Measurements from ENCODE around the gene CSF2RB.

The CSF2RB gene

GRCh38 chr22:36897611-36898010 lies 15.8 kb upstream of the CSF2RB start:
- Histone ChIP-seq H3K9ac (ENCODE audit: low read depth, low read length, poor library complexity, severe bottlenecking) (no peak overlapping the region), H3K27me3 (ENCODE audit: insufficient read depth, low read length, poor library complexity, severe bottlenecking) (no peaks in the 10 kb centered on the region)
- TF ChIP-seq EZH2phosphoT487 (IDR thresholded peaks at IDR 0.05; ENCODE audit: borderline replicate concordance) (no peak), CTCF (conservative IDR thresholded peaks at IDR 0.05; ENCODE audit: low read length) (no peak)

GRCh38 chr22:36898690-36899089 lies 14.7 kb upstream of the CSF2RB start:
- Histone ChIP-seq H3K79me2 (ENCODE audit: insufficient read depth, low read length) (no peaks in the 10 kb centered on the region), H3K4me2 (ENCODE audit: low read depth, low read length, poor library complexity, severe bottlenecking) (no peak overlapping the region), H3K27me3 (ENCODE audit: insufficient read depth, low read length, poor library complexity, severe bottlenecking) (no peaks in the 10 kb centered on the region), H3K4me1 (ENCODE audit: insufficient read depth, low read length, poor library complexity, severe bottlenecking) (no peaks in the 10 kb centered on the region), H3F3A (ENCODE audit: low read depth) (no peaks in the 10 kb centered on the region), H3K36me3 (ENCODE audit: insufficient read depth, low read length) (no peaks in the 10 kb centered on the region), H3K9me2 (replicated peaks; ENCODE audit: low read depth, low read length) (no peaks in the 10 kb centered on the region), H3K4me3 (ENCODE audit: low read length, poor library complexity, severe bottlenecking) (no peak overlapping the region), H2AFZ (ENCODE audit: low read length) (no peak overlapping the region), H3K9me3 (ENCODE audit: insufficient read depth, low read depth, low read length) (no peaks in the 10 kb centered on the region), H4K20me1 (ENCODE audit: insufficient read depth, low read length, poor library complexity, severe bottlenecking) (no peaks in the 10 kb centered on the region), H3K9ac (ENCODE audit: low read depth, low read length, poor library complexity, severe bottlenecking) (no peak overlapping the region)
- no peak for TF ChIP-seq EZH2phosphoT487 (IDR thresholded peaks at IDR 0.05; ENCODE audit: borderline replicate concordance)
- TF ChIP-seq CTCF (conservative IDR thresholded peaks at IDR 0.05; ENCODE audit: low read length), result no peak

More at GRCh38 chr22:36897611-36898010, 15.8 kb upstream of the CSF2RB start:
- H3K79me2 ChIP-seq (ENCODE audit: insufficient read depth, low read length), result no peaks in the 10 kb centered on the region
- no peaks in the 10 kb centered on the region for H3K9me2 ChIP-seq (replicated peaks; ENCODE audit: low read depth, low read length)
- no peak overlapping the region for H2AFZ ChIP-seq (ENCODE audit: low read length)
- no peaks in the 10 kb centered on the region for H3K4me1 ChIP-seq (ENCODE audit: insufficient read depth, low read length, poor library complexity, severe bottlenecking)
- H3K4me3 ChIP-seq (ENCODE audit: low read length, poor library complexity, severe bottlenecking), result no peak overlapping the region
- H3K36me3 ChIP-seq (ENCODE audit: insufficient read depth, low read length), result no peaks in the 10 kb centered on the region
- H3K9me3 ChIP-seq (ENCODE audit: insufficient read depth, low read depth, low read length), result no peaks in the 10 kb centered on the region
- H3F3A ChIP-seq (ENCODE audit: low read depth), result no peaks in the 10 kb centered on the region
- H4K20me1 ChIP-seq (ENCODE audit: insufficient read depth, low read length, poor library complexity, severe bottlenecking), result no peaks in the 10 kb centered on the region
- no peak overlapping the region for H3K4me2 ChIP-seq (ENCODE audit: low read depth, low read length, poor library complexity, severe bottlenecking)

GRCh38 chr22:36899498-36899897 lies 13.9 kb upstream of the CSF2RB start:
- H3K9me2 ChIP-seq (replicated peaks; ENCODE audit: low read depth, low read length), result no peaks in the 10 kb centered on the region
- H3F3A ChIP-seq (ENCODE audit: low read depth), result no peaks in the 10 kb centered on the region
- H3K4me2 ChIP-seq (ENCODE audit: low read depth, low read length, poor library complexity, severe bottlenecking), result no peak overlapping the region
- H3K9me3 ChIP-seq (ENCODE audit: insufficient read depth, low read depth, low read length), result no peaks in the 10 kb centered on the region
- no peak overlapping the region for H3K4me3 ChIP-seq (ENCODE audit: low read length, poor library complexity, severe bottlenecking)
- no peak overlapping the region for H2AFZ ChIP-seq (ENCODE audit: low read length)
- no peaks in the 10 kb centered on the region for H3K27me3 ChIP-seq (ENCODE audit: insufficient read depth, low read length, poor library complexity, severe bottlenecking)
- no peaks in the 10 kb centered on the region for H3K36me3 ChIP-seq (ENCODE audit: insufficient read depth, low read length)
- H4K20me1 ChIP-seq (ENCODE audit: insufficient read depth, low read length, poor library complexity, severe bottlenecking), result no peaks in the 10 kb centered on the region
- H3K4me1 ChIP-seq (ENCODE audit: insufficient read depth, low read length, poor library complexity, severe bottlenecking), result no peaks in the 10 kb centered on the region
- TF ChIP-seq CTCF (conservative IDR thresholded peaks at IDR 0.05; ENCODE audit: low read length) (no peak), EZH2phosphoT487 (IDR thresholded peaks at IDR 0.05; ENCODE audit: borderline replicate concordance) (no peak)
- H3K9ac ChIP-seq (ENCODE audit: low read depth, low read length, poor library complexity, severe bottlenecking), result no peak overlapping the region
- H3K79me2 ChIP-seq (ENCODE audit: insufficient read depth, low read length), result no peaks in the 10 kb centered on the region

Measured in Loucy (cell line).